ENCODE data around the gene IPO13.

The IPO13 gene

GRCh38 chr1:43994794-43995790 is 48.3 kb downstream of the IPO13 start:
- Histone ChIP-seq H3K4me1 (ENCODE audit: control insufficient read depth, insufficient read depth, low read length, poor library complexity, severe bottlenecking) (peaks cover 9% of the 10 kb centered on the region), H3K27ac (ENCODE audit: insufficient read depth, low read length, poor library complexity, severe bottlenecking) (no peak overlapping the region), H3K27me3 (replicated peaks; ENCODE audit: control insufficient read depth, insufficient read depth, low read length, poor library complexity, severe bottlenecking) (no peaks in the 10 kb centered on the region), H3K4me3 (ENCODE audit: insufficient read depth, low read depth, low read length, poor library complexity, severe bottlenecking) (no peak overlapping the region), H3K36me3 (ENCODE audit: control insufficient read depth, insufficient read depth, low read length) (no peaks in the 10 kb centered on the region), H3K9me3 (ENCODE audit: control insufficient read depth, low read length) (no peaks in the 10 kb centered on the region)
- no peak for DNase-seq

GRCh38 chr1:43995984-43996732 is 49.4 kb downstream of the IPO13 start:
- no peak overlapping the region for H3K4me3 ChIP-seq (ENCODE audit: insufficient read depth, low read depth, low read length, poor library complexity, severe bottlenecking)
- H3K27ac ChIP-seq (ENCODE audit: insufficient read depth, low read length, poor library complexity, severe bottlenecking) = no peak overlapping the region
- DNase-seq = no peak
- H3K4me1 ChIP-seq (ENCODE audit: control insufficient read depth, insufficient read depth, low read length, poor library complexity, severe bottlenecking) = peaks cover 7% of the 10 kb centered on the region
- H3K9me3 ChIP-seq (ENCODE audit: control insufficient read depth, low read length) = no peaks in the 10 kb centered on the region
- no peaks in the 10 kb centered on the region for H3K36me3 ChIP-seq (ENCODE audit: control insufficient read depth, insufficient read depth, low read length)
- H3K27me3 ChIP-seq (replicated peaks; ENCODE audit: control insufficient read depth, insufficient read depth, low read length, poor library complexity, severe bottlenecking) = no peaks in the 10 kb centered on the region

- H3K27ac ChIP-seq (ENCODE audit: insufficient read depth, low read length, poor library complexity, severe bottlenecking) = no peak overlapping the region
- DNase-seq = no peak
- no peak overlapping the region for H3K4me3 ChIP-seq (ENCODE audit: insufficient read depth, low read depth, low read length, poor library complexity, severe bottlenecking)
- H3K4me1 ChIP-seq (ENCODE audit: control insufficient read depth, insufficient read depth, low read length, poor library complexity, severe bottlenecking) = peaks cover 5% of the 10 kb centered on the region
- H3K36me3 ChIP-seq (ENCODE audit: control insufficient read depth, insufficient read depth, low read length) = no peaks in the 10 kb centered on the region
- H3K9me3 ChIP-seq (ENCODE audit: control insufficient read depth, low read length) = no peaks in the 10 kb centered on the region
- no peaks in the 10 kb centered on the region for H3K27me3 ChIP-seq (replicated peaks; ENCODE audit: control insufficient read depth, insufficient read depth, low read length, poor library complexity, severe bottlenecking)
These were observed 50.0 kb downstream of the IPO13 start for GRCh38 chr1:43996733-43997115.

DNA sequence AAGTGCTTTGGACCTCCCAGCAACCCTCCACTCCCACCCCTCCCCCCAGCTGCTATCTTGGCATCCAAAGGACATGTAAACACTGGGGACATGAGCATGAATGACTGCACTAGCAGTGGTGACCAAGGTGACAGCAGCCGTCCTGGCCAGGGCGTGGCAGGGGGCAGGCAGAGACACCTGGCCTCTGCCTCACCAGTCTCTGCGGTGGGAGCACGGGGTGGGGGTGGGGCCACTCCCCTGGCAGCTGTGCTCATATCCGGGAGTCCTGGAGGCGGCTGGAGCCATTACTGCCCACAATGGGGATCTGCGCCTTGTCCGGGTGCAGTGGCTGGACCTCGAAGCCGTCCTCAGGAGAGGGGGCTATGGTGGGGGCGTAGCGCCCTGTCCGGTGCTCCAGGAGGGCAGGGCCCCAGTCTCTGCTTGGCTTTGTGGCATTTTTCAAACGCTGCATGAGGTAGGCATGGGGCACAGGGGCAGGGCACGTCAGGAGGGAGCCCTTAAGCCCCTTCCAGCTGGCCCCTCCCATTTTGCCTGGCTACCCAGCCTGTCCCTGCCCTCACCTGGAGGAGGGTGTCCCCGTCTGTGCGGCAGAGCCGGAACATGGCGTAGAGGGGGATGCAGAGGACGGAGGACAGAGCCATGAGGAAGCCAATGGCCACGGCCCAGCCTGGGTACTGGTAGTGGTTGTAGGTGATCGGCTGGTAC is 50.7 kb downstream of the IPO13 start:
- H3K36me3 ChIP-seq (ENCODE audit: control insufficient read depth, insufficient read depth, low read length) = no peaks in the 10 kb centered on the region
- H3K27ac ChIP-seq (ENCODE audit: insufficient read depth, low read length, poor library complexity, severe bottlenecking) = no peak overlapping the region
- no peaks in the 10 kb centered on the region for H3K9me3 ChIP-seq (ENCODE audit: control insufficient read depth, low read length)

DNA sequence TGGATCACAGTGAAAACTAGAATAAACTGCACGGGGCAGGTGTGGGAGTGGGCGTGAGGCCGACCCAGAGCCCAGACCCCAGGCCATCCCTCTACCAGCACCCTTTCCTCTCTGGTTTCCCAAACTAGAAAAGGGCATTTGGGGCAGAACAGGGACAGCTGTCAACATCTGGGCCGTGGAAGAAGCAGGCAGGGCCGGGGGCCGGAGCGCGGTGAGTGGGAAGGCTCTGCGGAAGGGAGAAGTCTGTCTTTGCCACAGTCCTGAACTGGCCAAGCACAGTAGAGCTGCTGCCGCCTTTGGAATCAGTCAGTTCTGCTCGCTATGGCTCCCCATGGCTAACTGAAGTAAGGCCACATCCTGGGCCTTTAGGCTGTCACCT is 51.2 kb downstream of the IPO13 start:
- no peaks in the 10 kb centered on the region for H3K36me3 ChIP-seq (ENCODE audit: control insufficient read depth, insufficient read depth, low read length)
- H3K4me3 ChIP-seq (ENCODE audit: insufficient read depth, low read depth, low read length, poor library complexity, severe bottlenecking) = no peak overlapping the region
- no peak overlapping the region for H3K27ac ChIP-seq (ENCODE audit: insufficient read depth, low read length, poor library complexity, severe bottlenecking)
- no peaks in the 10 kb centered on the region for H3K4me1 ChIP-seq (ENCODE audit: control insufficient read depth, insufficient read depth, low read length, poor library complexity, severe bottlenecking)
- DNase-seq = no peak
- H3K27me3 ChIP-seq (replicated peaks; ENCODE audit: control insufficient read depth, insufficient read depth, low read length, poor library complexity, severe bottlenecking) = no peaks in the 10 kb centered on the region
- no peaks in the 10 kb centered on the region for H3K9me3 ChIP-seq (ENCODE audit: control insufficient read depth, low read length)

More for the DNA sequence above, 50.7 kb downstream of the IPO13 start:
- H3K4me1 ChIP-seq (ENCODE audit: control insufficient read depth, insufficient read depth, low read length, poor library complexity, severe bottlenecking) = no peaks in the 10 kb centered on the region
- H3K4me3 ChIP-seq (ENCODE audit: insufficient read depth, low read depth, low read length, poor library complexity, severe bottlenecking) = no peak overlapping the region
- H3K27me3 ChIP-seq (replicated peaks; ENCODE audit: control insufficient read depth, insufficient read depth, low read length, poor library complexity, severe bottlenecking) = no peaks in the 10 kb centered on the region
- DNase-seq = no peak

- Histone ChIP-seq H3K4me1 (ENCODE audit: control insufficient read depth, insufficient read depth, low read length, poor library complexity, severe bottlenecking) (no peaks in the 10 kb centered on the region), H3K27me3 (replicated peaks; ENCODE audit: control insufficient read depth, insufficient read depth, low read length, poor library complexity, severe bottlenecking) (no peaks in the 10 kb centered on the region), H3K4me3 (ENCODE audit: insufficient read depth, low read depth, low read length, poor library complexity, severe bottlenecking) (no peak overlapping the region), H3K27ac (ENCODE audit: insufficient read depth, low read length, poor library complexity, severe bottlenecking) (no peak overlapping the region), H3K9me3 (ENCODE audit: control insufficient read depth, low read length) (no peaks in the 10 kb centered on the region), H3K36me3 (ENCODE audit: control insufficient read depth, insufficient read depth, low read length) (no peaks in the 10 kb centered on the region)
- no peak for DNase-seq
These were observed 52.7 kb downstream of the IPO13 start for GRCh38 chr1:43999455-43999854.

DNA sequence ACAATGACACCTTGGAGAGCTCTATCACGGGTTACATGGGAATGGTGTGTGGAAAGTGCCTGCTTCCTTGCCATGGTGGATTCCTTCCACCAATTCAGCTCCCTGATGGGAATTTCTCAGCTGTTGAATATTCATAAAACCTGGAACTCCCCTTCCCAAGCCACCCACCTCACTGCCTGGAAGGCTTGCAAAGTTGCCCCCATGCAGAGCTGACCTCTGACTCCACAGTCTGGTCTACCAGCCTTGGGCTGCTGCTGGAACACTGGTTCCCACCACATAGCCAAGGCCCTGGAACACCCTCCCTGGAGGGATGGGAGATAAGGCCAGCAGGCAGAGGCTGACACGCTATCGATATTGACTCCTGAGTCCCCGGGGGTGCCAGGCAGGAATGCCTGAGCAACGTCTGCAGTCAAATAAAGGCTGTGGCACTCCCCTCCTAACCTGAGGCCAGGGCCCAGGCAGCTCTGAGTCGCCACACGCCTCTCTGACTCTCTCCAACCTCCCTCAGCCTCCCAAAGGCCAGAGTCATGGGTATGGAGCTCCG is 53.4 kb downstream of the IPO13 start:
- H3K9me3 ChIP-seq (ENCODE audit: control insufficient read depth, low read length) = no peaks in the 10 kb centered on the region
- no peak overlapping the region for H3K27ac ChIP-seq (ENCODE audit: insufficient read depth, low read length, poor library complexity, severe bottlenecking)

GRCh38 chr1:44002165-44002564 is 55.4 kb downstream of the IPO13 start:
- Histone ChIP-seq H3K9me3 (ENCODE audit: control insufficient read depth, low read length) (no peaks in the 10 kb centered on the region), H3K4me3 (ENCODE audit: insufficient read depth, low read depth, low read length, poor library complexity, severe bottlenecking) (no peak overlapping the region), H3K27me3 (replicated peaks; ENCODE audit: control insufficient read depth, insufficient read depth, low read length, poor library complexity, severe bottlenecking) (no peaks in the 10 kb centered on the region), H3K36me3 (ENCODE audit: control insufficient read depth, insufficient read depth, low read length) (no peaks in the 10 kb centered on the region), H3K4me1 (ENCODE audit: control insufficient read depth, insufficient read depth, low read length, poor library complexity, severe bottlenecking) (no peaks in the 10 kb centered on the region), H3K27ac (ENCODE audit: insufficient read depth, low read length, poor library complexity, severe bottlenecking) (no peak overlapping the region)
- DNase-seq = no peak

More for the DNA sequence above, 53.4 kb downstream of the IPO13 start:
- Histone ChIP-seq H3K4me3 (ENCODE audit: insufficient read depth, low read depth, low read length, poor library complexity, severe bottlenecking) (no peak overlapping the region), H3K27me3 (replicated peaks; ENCODE audit: control insufficient read depth, insufficient read depth, low read length, poor library complexity, severe bottlenecking) (no peaks in the 10 kb centered on the region), H3K36me3 (ENCODE audit: control insufficient read depth, insufficient read depth, low read length) (no peaks in the 10 kb centered on the region), H3K4me1 (ENCODE audit: control insufficient read depth, insufficient read depth, low read length, poor library complexity, severe bottlenecking) (no peaks in the 10 kb centered on the region)
- no peak for DNase-seq

DNA sequence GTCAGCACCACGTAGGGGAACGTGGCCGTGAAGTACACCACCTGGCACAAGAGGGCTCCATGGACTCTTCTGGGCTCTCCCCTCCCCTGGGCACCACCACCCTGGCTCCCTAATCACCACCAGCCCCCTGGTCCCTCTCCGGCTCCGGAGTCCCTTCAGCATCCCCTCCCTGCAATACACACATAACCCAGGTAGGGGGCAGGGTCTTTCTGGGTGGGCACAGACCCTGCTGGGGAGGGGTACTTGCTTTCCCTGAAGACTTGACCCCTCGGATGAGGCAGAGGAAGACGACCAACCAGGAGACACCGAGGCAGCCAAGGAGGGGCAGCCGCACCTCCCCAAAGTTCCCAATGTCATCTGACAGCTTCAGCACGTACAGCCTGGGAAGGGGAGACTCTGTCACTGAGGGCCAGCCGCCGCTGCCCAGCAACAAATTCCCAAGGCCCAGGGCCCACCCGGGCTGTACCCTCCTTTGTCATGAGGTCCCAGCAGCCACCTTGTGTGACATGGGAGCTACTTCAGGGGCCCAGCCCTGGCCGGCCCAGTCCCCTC is 55.9 kb downstream of the IPO13 start:
- no peak for DNase-seq
- H3K36me3 ChIP-seq (ENCODE audit: control insufficient read depth, insufficient read depth, low read length) = no peaks in the 10 kb centered on the region
- H3K27ac ChIP-seq (ENCODE audit: insufficient read depth, low read length, poor library complexity, severe bottlenecking) = no peak overlapping the region
- H3K4me3 ChIP-seq (ENCODE audit: insufficient read depth, low read depth, low read length, poor library complexity, severe bottlenecking) = no peak overlapping the region
- no peaks in the 10 kb centered on the region for H3K4me1 ChIP-seq (ENCODE audit: control insufficient read depth, insufficient read depth, low read length, poor library complexity, severe bottlenecking)
- no peaks in the 10 kb centered on the region for H3K9me3 ChIP-seq (ENCODE audit: control insufficient read depth, low read length)
- no peaks in the 10 kb centered on the region for H3K27me3 ChIP-seq (replicated peaks; ENCODE audit: control insufficient read depth, insufficient read depth, low read length, poor library complexity, severe bottlenecking)
